ENCODE results near the gene CHMP1B.

CHMP1B gene

GRCh38 chr18:11902522-11903292 lies 51.5 kb downstream of the CHMP1B start:
- H3K27me3 ChIP-seq (ENCODE audit: insufficient read depth, low read length), result no peaks in the 10 kb centered on the region
- no peaks in the 10 kb centered on the region for H3K36me3 ChIP-seq (ENCODE audit: insufficient read depth, low read length)
- H3K27ac ChIP-seq (ENCODE audit: low read depth, low read length), result no peak overlapping the region
- peaks cover 8% of the 10 kb centered on the region for H3K79me2 ChIP-seq (ENCODE audit: control insufficient read depth, insufficient read depth, low read length, unreplicated experiment)
- H3K4me3 ChIP-seq (ENCODE audit: low read depth, low read length), result no peak overlapping the region
- no peak overlapping the region for H2AFZ ChIP-seq (ENCODE audit: low read length, unreplicated experiment)
- peaks cover 5% of the 10 kb centered on the region for H3K4me1 ChIP-seq (ENCODE audit: control insufficient read depth, insufficient read depth, low read length, unreplicated experiment)
